Skin of body (tissue), 2 donors: Measurements from ENCODE around the gene CWC15. TPM values are rescaled to one million over a fixed set of nuclear protein-coding genes. Genes with fewer than 3 reads are reported as not detected.
"Not testable (repeated sequence)": the region's sequence is repeated elsewhere in the genome, so short reads cannot be mapped to it uniquely, and the experiment has no call there.

Experiments used
- DNase-seq: peaks from one replicate; lab custom pipeline; 2025; lab: John Stamatoyannopoulos, UW
- total RNA-seq: library from RNA; depleted of rRNA; stranded (reverse); fragments of >200 nt; gene quantifications from one replicate; pipeline ENCODE4 v1.2.3, GENCODE V29; 2014

The CWC15 gene
- total RNA-seq, result 44.2 TPM

DNA sequence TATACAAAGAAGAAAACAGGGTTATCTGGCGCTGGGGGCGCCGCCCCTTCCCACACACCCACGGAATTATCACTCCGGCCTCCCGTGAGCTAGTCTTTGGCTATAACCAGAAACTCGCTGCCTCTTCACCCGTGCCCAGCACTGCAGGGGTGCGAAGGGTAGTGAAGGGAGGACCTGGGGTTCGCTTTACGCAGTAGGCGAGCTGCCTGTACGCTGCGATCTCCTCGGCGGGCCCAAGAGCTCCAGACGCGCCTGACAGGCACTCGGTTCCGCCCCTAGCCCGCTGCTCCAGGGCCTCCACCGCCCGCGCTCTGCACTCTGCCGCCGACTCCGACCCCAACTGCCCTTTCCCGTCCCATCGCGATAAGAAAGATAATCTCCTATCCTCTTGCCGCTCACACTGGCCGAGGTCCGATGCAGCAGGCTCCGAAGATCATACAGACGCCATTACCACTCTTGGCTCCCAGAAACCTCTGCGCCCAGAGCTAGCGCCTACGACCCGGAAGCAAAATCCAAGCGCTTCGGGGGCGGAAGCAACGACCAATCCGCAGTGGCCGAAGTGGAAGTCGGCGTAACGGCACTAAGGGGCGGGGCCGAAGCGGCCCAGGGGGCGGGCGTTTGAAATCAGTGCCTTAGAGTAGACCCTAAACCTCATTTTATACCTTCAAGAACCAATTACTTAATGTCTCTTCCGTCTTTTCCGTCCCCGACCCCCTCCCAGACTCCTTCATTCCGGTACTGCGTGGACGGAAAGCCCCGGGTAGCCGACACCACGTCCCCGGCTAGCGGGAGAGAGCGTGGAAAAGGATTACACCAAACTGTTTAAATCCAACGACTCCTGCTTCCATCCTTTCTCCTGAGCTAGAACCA is at the start of gene CWC15, which contains the start of gene KDM4D:
Gene CWC15 (minus strand): TSS at position 458 of the 870 bp plus-strand sequence. CDS start 1,371 bp downstream, outside the sequence.
Gene KDM4D (plus strand): TSS at position 611 of the 870 bp plus-strand sequence. CDS start 23,664 bp downstream, outside the sequence.
- DNase-seq, result peak; percentile 96

DNA sequence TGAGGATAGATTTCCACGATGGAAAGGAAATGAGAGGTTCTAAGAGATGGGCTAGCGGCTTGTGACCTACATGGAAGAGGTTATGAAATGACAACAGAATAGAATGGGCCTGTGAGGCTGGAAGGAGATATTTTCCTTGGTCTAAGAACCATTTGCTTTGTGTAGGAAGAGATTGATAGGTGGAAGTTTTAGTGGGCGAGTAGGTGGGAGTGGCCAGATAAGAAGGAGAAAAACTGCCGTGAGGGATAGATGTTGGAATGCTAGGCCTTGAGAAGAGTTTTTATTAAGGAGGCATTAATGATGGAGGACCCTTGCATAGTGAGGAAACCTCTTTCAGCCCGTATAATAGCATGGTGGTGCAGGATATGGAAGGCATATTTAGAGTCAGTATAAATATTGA is 48.1 kb upstream of the CWC15 start:
- DNase-seq, result not testable (repeated sequence)

DNA sequence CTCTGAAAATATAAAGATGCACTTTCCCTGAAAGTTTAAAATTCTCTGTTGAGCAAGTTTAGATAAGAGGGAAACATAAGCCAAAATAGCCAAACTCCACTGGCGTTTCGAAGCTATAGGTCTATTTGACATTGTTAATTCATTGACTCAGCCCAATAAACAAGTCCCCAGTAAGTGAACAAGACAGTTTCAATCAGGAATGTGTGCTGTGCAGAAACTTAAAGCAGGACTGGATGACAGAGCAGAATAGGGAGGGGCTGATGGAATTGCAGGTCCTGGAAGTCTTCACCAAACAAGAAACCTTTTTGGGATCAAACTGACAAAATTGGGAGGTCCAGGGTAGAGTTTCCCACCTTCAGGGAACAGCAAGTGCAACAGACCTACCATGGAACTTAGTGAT is 42.8 kb upstream of the CWC15 start:
- DNase-seq, result no peak

DNA sequence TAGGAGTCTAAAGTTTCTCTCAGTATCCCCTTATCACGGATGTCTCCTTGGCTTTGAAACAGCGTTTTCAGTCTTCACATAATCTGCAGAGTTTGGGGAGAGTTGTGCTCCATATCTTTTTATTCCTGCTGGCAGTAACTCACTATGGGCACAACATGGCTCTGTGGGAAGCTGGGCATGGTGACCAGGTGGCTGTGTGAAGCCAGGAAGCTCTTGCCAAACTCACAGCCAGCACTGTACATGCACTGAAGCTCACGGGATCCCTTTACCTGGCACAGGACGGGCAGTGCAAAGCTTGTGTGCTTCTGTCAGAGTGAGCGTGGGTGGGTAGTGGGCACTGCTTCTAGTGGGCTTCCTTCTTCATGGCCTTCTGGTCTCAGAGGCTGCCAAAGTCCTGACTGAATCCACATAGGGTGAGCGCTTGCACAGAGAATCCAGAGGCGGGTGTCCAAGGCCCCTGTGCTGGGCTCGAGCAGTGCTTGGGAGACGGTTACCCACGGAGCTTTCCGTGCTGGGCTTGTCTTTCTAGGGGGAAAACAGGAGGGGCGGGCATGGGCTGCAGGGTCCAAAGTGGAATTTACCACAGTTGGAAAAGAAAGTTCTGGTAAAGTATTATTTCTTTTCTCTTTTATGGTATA is 40.9 kb upstream of the CWC15 start:
- DNase-seq, result no peak

DNA sequence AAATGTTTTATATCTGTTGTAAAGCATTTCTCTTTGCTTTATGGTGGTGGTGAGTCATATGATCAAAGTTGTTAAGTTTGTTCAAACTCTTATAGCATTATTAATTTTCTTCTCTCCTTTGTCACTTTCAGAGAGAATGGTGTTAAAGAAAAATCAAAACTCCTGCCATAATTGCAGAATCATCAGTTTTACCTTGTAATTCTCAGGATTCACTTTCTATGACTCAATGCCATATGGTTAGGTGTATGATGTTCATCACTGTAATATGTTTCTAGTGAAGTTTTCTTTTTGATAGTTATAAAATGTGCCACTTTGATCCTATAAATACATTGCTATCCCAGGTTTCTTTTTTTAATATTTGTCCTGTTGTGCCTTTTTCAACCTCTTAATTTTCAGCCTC is 38.0 kb upstream of the CWC15 start:
- DNase-seq, result no peak

DNA sequence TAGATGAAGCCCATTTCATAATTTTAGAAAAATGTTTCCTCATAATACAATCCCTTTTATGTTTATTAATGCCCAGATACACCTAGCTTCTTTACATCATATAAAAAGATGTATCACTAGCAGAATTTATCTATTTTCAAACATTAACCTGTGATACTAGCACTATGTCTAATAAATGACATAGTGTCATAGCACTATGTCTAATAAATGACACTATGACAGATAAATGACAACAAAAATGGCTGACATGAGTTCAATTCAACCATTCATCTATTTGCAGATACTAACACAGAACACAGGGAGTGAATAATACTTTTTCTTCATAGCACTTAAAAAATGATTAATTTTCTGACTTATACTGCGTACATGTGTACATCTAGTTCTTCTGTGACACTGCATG is 32.3 kb upstream of the CWC15 start:
- no peak for DNase-seq

DNA sequence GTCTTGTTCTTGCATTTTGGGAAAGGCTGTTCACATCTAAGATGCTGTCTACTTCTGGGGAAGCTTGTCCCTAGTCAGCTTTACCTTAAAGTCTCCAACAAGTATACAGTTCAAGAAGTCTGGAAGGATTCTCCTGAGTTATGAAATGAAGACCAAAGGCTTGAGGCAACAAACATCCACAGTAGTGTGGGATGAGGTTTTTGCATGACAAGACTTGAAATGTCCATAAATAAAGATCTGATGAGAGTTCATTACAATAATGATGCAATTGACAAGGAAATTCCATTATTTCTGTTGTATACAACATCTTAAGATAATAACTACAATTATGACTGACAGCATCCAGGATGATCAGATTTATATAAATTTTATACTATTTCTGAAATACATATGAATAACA is 30.4 kb upstream of the CWC15 start:
- DNase-seq, result no peak

DNA sequence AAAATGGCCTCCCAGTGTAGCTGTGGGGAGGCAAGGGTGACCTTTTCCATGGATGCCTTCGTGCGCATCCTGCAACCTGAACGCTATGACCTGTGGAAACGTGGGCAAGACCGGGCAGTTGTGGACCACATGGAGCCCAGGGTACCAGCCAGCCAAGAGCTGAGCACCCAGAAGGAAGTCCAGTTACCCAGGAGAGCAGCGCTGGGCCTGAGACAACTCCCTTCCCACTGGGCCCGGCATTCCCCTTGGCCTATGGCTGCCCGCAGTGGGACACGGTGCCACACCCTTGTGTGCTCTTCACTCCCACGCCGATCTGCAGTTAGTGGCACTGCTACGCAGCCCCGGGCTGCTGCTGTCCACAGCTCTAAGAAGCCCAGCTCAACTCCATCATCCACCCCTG is 24.9 kb upstream of the CWC15 start:
- DNase-seq, result no peak

DNA sequence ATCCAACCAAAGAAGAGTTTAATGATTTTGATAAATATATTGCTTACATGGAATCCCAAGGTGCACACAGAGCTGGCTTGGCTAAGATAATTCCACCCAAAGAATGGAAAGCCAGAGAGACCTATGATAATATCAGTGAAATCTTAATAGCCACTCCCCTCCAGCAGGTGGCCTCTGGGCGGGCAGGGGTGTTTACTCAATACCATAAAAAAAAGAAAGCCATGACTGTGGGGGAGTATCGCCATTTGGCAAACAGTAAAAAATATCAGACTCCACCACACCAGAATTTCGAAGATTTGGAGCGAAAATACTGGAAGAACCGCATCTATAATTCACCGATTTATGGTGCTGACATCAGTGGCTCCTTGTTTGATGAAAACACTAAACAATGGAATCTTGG is 24.1 kb upstream of the CWC15 start:
- DNase-seq, result no peak

DNA sequence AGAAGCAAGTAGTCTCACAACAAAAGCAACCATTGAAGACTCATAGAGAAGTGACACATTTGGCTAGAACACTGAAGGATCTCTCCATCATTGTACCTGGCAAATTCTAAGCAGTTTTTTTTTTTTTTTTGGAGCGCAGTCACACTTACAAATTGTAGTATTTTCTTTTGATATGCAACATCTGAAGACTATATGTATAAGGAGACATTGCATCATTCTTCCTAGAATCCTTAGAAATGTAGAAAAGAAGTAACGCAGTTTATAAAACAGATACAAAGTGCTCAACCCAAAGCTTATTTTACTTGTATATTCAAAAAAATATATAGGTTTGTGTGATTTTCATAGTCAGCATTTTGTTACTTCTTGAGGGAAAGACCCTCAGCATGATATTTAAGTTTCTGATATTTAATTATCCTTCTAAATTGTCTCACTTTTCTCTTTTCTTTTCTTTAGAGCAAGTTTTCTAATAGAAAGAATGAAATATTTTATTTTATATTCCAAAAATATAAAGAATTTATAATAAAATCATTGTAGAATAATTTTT is 20.1 kb upstream of the CWC15 start:
- DNase-seq, result no peak

DNA sequence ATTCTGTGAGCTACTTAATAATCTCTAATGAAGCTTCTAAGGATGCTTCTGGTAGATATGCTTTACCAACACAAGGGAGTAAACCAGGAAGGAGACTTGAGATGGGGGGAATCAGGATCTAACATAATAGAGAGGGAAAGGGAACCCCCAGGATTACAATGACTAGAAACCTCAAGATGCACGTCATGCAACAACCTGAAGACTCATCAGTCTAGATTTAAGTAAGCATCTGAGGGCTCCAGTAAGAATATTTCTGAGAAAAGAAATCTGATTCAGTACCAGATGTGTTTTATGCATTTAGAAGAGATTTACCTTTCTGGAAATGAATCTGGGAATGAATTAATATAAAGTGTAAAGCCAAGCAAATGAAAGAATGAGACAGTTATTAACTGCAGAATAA is 15.4 kb upstream of the CWC15 start:
- DNase-seq, result no peak

DNA sequence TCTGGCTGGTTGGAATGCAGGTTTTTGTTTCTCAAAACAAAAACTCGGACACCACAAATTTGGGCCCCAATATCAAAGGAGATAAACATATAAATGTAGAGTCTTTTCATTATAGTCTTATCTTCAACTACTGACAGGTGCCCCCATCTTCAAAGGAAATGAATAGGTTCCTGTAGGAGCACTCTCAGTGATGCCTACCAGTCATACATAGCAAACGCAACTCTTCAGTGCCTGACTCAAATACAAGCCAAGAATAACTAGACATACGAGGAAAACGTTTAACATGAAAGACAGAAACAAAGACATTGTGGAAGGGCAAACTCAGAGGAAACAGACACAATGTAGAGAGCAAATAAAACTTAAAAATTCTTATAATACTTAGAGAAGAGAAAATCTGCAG is 14.0 kb upstream of the CWC15 start:
- DNase-seq, result no peak

DNA sequence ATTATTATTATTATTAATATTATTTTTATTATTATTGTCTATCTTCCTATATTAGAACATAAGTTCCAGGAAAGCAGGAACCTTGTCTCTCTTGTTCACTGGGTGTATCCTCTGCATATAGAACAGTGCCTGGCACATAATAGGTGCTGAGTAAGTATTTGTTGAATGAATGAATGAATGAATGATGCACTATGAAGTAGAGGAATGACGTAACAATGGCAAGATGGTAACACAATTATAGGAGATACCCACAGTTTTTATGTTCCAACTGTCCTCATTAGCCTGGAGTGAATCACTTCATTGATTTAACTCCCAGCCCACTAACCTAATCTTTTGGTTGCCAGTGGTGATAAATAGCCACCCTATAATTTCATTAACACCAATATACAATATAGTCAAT is 2.2 kb upstream of the CWC15 start:
- DNase-seq, result no peak

DNA sequence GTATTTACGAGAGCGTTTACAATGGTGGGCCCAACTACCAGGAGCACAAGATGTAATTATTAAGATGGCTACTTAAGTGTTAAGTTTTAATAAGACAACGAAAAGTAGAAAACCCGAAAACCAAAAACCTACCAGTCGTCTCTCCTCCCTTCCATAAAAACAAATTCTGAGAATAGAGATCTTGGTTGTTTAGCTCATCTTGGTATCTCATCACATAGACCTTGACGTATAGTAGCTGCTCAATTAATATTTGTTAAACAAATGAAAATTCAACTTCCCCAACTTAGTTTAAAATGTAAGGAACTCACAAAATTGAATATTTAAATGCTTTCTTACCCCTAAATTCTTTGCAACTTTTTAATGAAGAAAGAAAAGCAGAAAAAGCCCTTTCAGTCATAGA is 822 bp upstream of the CWC15 start:
- no peak for DNase-seq

DNA sequence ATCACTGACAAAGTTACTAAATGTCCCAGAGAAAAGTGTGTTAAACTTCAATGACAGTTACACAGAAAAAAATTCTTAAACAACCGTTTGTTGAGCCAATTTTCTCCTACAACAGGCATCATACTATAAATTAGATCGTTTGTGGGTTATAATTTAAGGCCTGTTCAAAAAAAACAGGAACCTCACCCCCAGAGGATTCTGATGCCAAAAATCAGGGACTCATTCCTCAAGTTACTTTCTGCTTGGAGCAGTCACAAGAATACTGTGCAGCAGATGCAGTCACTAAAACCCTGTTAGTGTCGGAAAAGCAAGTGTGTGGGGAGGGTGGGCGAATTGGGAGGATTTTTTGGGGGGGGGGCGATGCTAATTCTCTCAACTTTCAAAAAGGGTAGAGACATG is 657 bp downstream of the CWC15 start:
- DNase-seq, result no peak

DNA sequence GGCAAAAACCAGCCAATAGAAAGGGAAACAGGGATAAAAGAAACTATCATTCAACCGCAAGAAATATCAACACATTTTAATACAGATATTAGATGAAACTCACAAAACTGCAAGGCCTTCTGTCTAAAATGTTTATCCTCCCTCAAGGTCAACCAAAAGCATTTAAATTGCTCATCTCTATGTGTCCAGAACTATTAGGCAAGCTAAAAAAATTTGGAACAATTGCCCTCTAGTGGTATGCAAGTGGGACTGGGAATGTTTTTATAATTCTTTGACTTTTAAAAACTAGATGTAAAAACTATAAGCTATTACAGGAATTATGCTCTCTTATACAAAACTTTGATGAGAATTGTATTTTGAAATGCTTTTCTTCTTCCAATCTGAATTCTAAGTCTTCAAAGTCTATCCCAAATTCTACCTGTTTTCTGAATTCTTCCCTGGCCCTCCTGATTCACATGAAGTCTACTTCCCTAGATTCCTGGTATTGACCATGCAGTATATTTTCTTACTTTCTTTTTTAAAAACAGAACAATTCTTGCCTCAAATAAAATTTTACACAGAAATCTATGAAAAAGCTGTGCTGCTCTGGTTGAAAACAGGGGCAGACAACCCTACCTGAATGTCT is 4.9 kb downstream of the CWC15 start:
- DNase-seq, result peak; percentile 11

DNA sequence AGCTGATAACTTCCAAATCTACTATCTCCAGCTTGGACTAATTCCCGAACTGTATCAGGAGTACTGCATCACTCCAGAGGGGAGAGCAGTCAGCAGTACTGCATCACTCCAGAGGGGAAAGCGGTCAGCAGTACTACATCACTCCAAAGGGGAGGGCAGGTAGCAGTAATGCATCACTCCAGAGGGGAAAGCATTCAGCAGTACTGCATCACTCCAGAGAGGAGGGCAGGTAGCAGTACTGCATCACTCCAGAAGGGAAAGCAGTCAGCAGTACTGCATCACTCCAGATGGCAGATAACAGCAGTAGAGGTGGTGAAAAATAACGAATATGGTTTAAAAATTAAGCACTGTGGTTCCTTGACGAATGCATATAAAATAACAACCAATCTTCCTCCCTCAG is 8.4 kb downstream of the CWC15 start:
- no peak for DNase-seq

DNA sequence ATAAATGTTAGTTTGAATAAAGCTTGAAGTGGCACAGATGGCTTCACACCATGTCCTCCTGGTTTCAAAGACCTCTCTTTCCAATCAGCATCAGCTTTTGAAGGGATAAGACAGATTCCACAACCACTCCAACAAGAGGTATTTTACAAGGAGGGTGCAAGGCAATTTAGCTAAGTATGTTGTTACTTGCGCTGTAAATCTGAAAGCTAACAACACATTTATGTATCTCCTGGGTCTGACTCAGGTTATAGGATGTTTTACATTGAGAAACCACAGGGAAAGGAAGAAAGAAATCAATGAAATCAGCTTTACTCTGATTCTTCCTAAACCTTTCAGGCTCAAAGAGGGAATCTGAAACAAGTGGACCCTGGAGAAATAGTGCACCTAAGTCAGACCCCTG is 12.1 kb downstream of the CWC15 start:
- DNase-seq, result no peak

DNA sequence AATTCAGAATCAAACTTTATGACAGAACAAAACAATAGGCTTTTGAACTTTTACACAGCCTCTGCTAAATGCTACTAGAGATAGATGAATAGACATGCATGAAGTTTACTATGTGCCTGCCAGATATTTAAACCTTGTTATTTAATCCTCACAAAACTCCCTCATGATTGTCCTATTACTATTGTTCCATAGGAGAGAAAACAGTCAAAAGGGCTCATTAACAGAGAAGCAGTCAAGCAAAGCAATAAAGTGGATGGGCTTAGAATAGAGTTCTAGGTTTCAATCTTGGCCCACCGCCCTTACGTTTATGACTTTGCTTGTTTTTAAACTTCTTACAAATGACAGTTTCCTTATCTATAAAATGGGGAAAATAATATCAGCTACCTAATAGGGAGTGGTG is 12.9 kb downstream of the CWC15 start:
- DNase-seq, result no peak

DNA sequence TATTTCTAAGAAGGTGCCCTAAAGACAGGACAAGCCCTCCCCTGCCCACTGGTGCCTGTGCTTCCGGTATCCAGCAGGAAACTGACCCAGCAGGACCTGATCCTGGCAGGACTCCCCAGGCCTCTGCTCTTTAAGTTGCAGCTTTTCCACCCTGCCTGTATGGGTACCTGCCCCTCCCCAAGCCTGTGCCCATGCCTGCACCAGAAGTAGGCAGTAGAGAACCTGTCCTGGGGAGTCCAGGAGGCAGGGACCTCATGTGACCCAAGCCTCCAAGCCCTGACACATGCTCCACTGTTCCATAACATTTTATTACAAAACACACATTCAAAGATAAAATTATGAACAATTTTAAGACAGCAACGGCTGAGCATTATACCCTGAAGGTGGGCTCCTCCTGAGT is 14.2 kb downstream of the CWC15 start:
- no peak for DNase-seq

DNA sequence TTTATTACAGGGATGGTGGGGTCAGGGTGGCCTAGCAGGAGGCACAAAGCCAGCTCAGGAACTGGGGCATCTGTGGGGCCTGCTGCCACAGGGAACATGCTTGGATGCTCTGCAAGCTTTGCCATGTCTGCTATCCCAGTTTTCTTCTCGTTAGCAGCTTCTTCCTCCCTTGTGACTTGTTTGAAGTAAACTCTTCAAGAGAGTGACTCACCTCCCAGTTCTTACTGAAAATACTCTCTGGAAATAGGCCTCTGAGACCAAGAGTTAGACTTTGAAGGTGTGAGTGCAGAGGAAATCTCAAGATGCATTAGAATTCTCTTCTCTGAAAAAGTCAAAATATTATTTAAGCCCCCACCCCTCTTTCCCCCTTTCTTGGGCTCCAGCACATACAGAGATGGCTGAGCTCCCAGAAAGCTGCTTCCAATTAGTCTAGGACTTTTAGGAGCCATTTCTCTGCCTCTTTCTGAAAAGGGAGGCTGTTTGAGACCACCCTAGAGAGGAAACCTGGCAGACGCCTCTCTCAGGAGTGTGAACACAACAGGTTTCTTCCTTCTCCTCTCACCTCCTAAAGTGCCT is 15.1 kb downstream of the CWC15 start:
- peak; percentile 63 for DNase-seq

DNA sequence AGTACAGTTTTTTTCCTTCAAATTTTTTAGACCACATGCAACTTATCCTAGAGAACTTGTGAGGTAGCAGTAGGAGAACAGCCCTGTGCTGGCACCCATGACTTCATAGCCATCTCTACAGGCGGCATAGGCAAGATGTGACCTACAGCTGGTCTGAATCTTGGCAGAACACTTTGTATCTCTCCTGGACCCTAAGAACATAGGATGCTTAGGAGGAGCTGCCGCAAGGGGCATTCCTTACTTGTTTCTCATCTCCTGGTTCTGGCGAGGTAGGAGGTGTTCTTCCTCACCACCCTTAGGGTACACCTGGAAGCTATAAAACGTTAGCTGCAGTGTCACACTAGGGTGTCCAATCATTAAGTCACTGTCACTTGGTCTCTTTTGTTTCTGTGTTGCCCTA is 16.4 kb downstream of the CWC15 start:
- DNase-seq, result no peak
